H1 (cell line): Measurements from ENCODE around the gene AGRN. TPM values are rescaled to one million over a fixed set of nuclear protein-coding genes. Genes with fewer than 3 reads are reported as not detected.
"Not testable (repeated sequence)": the region's sequence is repeated elsewhere in the genome, so short reads cannot be mapped to it uniquely, and the experiment has no call there.

Experiments
- CTCF ChIA-PET: fragments of 300-600 bp; sonication (Branson Sonifier 250); formaldehyde crosslinking; loops from one replicate; lab custom pipeline; 2021; ENCODE audit not compliant: partially characterized antibody; lab: Charles Lee
- POLR2A ChIA-PET: fragments of 300-600 bp; sonication (Branson Sonifier 250); formaldehyde crosslinking; loops from one replicate; lab custom pipeline; 2021; ENCODE audit warnings: inconsistent platforms; ENCODE audit not compliant: partially characterized antibody; lab: Charles Lee
- DNase-seq, 2 experiments: peaks; one replicate each; pipeline versions ENCODE4 v3.0.0 to v3.0.0-alpha.2; 2010 to 2022; ENCODE audit warnings: low spot score in 2 of 2, low read depth in 1 of 2, mixed read lengths in 1 of 2
- FAIRE-seq: peaks from 2 replicates; lab custom pipeline; 2011; peaks lifted over from hg19 to GRCh38; lab: Jason Lieb, UNC
- H2AFZ ChIP-seq: 2 replicates; pipeline ENCODE4 v1.8.1; 2012; ENCODE audit warnings: low read length, inconsistent platforms
- H2AK5ac ChIP-seq: 2 replicates; pipeline ENCODE4 v1.6.1; 2013; ENCODE audit warnings: low read depth, low read length
- H2BK120ac ChIP-seq: replicated peaks from 2 replicates; pipeline ENCODE3; 2013; ENCODE audit warnings: low read depth, low read length, inconsistent platforms
- H2BK12ac ChIP-seq: 2 replicates; pipeline ENCODE4 v1.6.1; 2013; ENCODE audit warnings: low read depth, low read length
- H2BK15ac ChIP-seq: 2 replicates; pipeline ENCODE4 v1.6.1; 2013; ENCODE audit warnings: low read length
- H2BK20ac ChIP-seq: 2 replicates; pipeline ENCODE4 v1.6.1; 2013; ENCODE audit warnings: low read length
- H2BK5ac ChIP-seq: 2 replicates; pipeline ENCODE4 v1.6.1; 2013; ENCODE audit warnings: low read depth, low read length
- H3K14ac ChIP-seq: 2 replicates; pipeline ENCODE4 v1.6.1; 2013; ENCODE audit warnings: inconsistent platforms; ENCODE audit not compliant: insufficient read length
- H3K18ac ChIP-seq: 2 replicates; pipeline ENCODE4 v1.6.1; 2013; ENCODE audit warnings: low read length; ENCODE audit errors: extremely low read depth
- H3K23ac ChIP-seq: 2 replicates; pipeline ENCODE4 v1.6.1; 2013; ENCODE audit warnings: inconsistent platforms; ENCODE audit not compliant: insufficient read length
- H3K23me2 ChIP-seq: 2 replicates; pipeline ENCODE4 v1.6.1; 2013; ENCODE audit warnings: low read depth, low read length
- H3K27ac ChIP-seq: 2 replicates; pipeline ENCODE4 v1.6.1; 2011; ENCODE audit warnings: low read depth, low read length, inconsistent platforms
- H3K27me3 ChIP-seq, 4 experiments: replicated peaks in 1 of 4; 1 replicate in 1 of 4; 2 replicates in 3 of 4; pipeline versions ENCODE4 v1.6.1 to v1.8.1; 2011 to 2013; ENCODE audit warnings: low read length in 3 of 4, mild to moderate bottlenecking in 3 of 4, inconsistent platforms in 2 of 4, mixed read lengths in 2 of 4, moderate library complexity in 1 of 4; ENCODE audit not compliant: control insufficient read depth in 3 of 4, insufficient read depth in 3 of 4; ENCODE audit errors: extremely low read depth in 1 of 4
- H3K36me3 ChIP-seq, 4 experiments: 2 replicates each; pipeline versions ENCODE4 v1.6.1 to v1.8.1; 2011 to 2013; ENCODE audit warnings: mild to moderate bottlenecking in 4 of 4, low read length in 3 of 4, moderate library complexity in 2 of 4, control low read depth in 1 of 4, inconsistent platforms in 1 of 4; ENCODE audit not compliant: insufficient read depth in 4 of 4, control insufficient read depth in 2 of 4
- H3K4ac ChIP-seq: replicated peaks from 2 replicates; pipeline ENCODE3; 2013; ENCODE audit warnings: low read length, low read depth, mixed read lengths, inconsistent platforms; ENCODE audit not compliant: insufficient read length
- H3K4me1 ChIP-seq, 4 experiments: replicated peaks in 1 of 4; 1 replicate in 1 of 4; 2 replicates in 3 of 4; pipeline versions ENCODE4 v1.6.1 to v1.8.1; 2011 to 2013; ENCODE audit warnings: low read length in 3 of 4, inconsistent platforms in 2 of 4, mixed read lengths in 1 of 4; ENCODE audit not compliant: insufficient read depth in 4 of 4, control insufficient read depth in 3 of 4
- H3K4me2 ChIP-seq, 2 experiments: 2 replicates each; pipeline versions ENCODE4 v1.6.1 to v1.8.1; 2011 to 2013; ENCODE audit warnings: low read depth in 2 of 2, low read length in 2 of 2, control low read depth in 1 of 2, inconsistent platforms in 1 of 2, mild to moderate bottlenecking in 1 of 2; ENCODE audit not compliant: insufficient read depth in 1 of 2
- H3K4me3 ChIP-seq, 4 experiments: fragments of 200-600, 300-600 bp in 1 of 4; sonication (generic), shearing (Covaris generic), sonication (Bioruptor Twin) in 1 of 4; 2 replicates each; pipeline versions ENCODE4 v1.5.1 to v1.8.1; 2011 to 2016; ENCODE audit warnings: low read length in 4 of 4, low read depth in 3 of 4, control low read depth in 2 of 4, inconsistent platforms in 2 of 4, mild to moderate bottlenecking in 2 of 4, mixed read lengths in 1 of 4, moderate library complexity in 1 of 4; ENCODE audit not compliant: insufficient read depth in 2 of 4; ENCODE audit errors: extremely low read depth in 1 of 4
- H3K56ac ChIP-seq: replicated peaks from 2 replicates; pipeline ENCODE3; 2013; ENCODE audit warnings: low read depth, mild to moderate bottlenecking, mixed read lengths, low read length, inconsistent platforms; ENCODE audit not compliant: insufficient read length
- H3K79me1 ChIP-seq: 2 replicates; pipeline ENCODE4 v1.6.1; 2013; ENCODE audit warnings: low read depth, low read length, control low read depth
- H3K79me2 ChIP-seq, 2 experiments: 2 replicates each; pipeline versions ENCODE4 v1.6.1 to v1.8.1; 2012 to 2013; ENCODE audit warnings: low read length in 2 of 2, mild to moderate bottlenecking in 2 of 2, inconsistent platforms in 1 of 2; ENCODE audit not compliant: insufficient read depth in 2 of 2, control insufficient read depth in 1 of 2
- H3K9ac ChIP-seq, 4 experiments: replicated peaks in 1 of 4; 1 replicate in 1 of 4; 2 replicates in 3 of 4; pipeline versions ENCODE4 v1.6.1 to v1.8.1; 2011 to 2013; ENCODE audit warnings: low read depth in 3 of 4, low read length in 3 of 4, control low read depth in 2 of 4, mild to moderate bottlenecking in 2 of 4, moderate library complexity in 2 of 4, inconsistent platforms in 1 of 4; ENCODE audit errors: extremely low read depth in 1 of 4
- H3K9me3 ChIP-seq, 2 experiments: 2 replicates each; pipeline versions ENCODE4 v1.6.1 to v1.8.1; 2012 to 2013; ENCODE audit warnings: mild to moderate bottlenecking in 2 of 2, moderate library complexity in 2 of 2, control low read depth in 1 of 2, inconsistent platforms in 1 of 2, low read depth in 1 of 2, low read length in 1 of 2, mixed read lengths in 1 of 2; ENCODE audit not compliant: insufficient read depth in 2 of 2
- H4K20me1 ChIP-seq, 2 experiments: replicated peaks in 1 of 2; 2 replicates each; pipeline versions ENCODE3 to v1.8.1; 2011 to 2013; ENCODE audit warnings: inconsistent platforms in 2 of 2, low read length in 2 of 2, mild to moderate bottlenecking in 1 of 2; ENCODE audit not compliant: insufficient read depth in 2 of 2, control insufficient read depth in 1 of 2
- H4K5ac ChIP-seq: 2 replicates; pipeline ENCODE4 v1.6.1; 2013; ENCODE audit warnings: low read length, low read depth, mixed read lengths, inconsistent platforms; ENCODE audit not compliant: insufficient read length
- H4K8ac ChIP-seq: 2 replicates; pipeline ENCODE4 v1.8.0; 2013; ENCODE audit warnings: mild to moderate bottlenecking, moderate library complexity, low read length, inconsistent platforms; ENCODE audit not compliant: insufficient read depth; ENCODE audit errors: extremely low read depth
- H4K91ac ChIP-seq: replicated peaks from 2 replicates; pipeline ENCODE3; 2013; ENCODE audit warnings: low read length, mixed read lengths, inconsistent platforms; ENCODE audit not compliant: insufficient read length
- E2F6 ChIP-seq: IDR thresholded peaks from 2 replicates; pipeline ENCODE4 v1.6.1; 2012; ENCODE audit warnings: inconsistent platforms
- GABPA ChIP-seq: IDR thresholded peaks from 2 replicates; pipeline ENCODE4 v1.6.1; 2011; ENCODE audit warnings: mild to moderate bottlenecking, low read length, moderate library complexity, borderline replicate concordance; ENCODE audit not compliant: insufficient read depth
- RBBP5 ChIP-seq: IDR thresholded peaks from 2 replicates; pipeline ENCODE4 v1.7.1; 2012; ENCODE audit warnings: low read depth, mild to moderate bottlenecking, inconsistent platforms, low read length, moderate library complexity, borderline replicate concordance
- TAF1 ChIP-seq: IDR thresholded peaks from 2 replicates; pipeline ENCODE4 v1.6.1; 2011; ENCODE audit warnings: mild to moderate bottlenecking, low read depth, low read length
- YY1 ChIP-seq: IDR thresholded peaks from 2 replicates; pipeline ENCODE4 v1.6.1; 2011; ENCODE audit warnings: low read depth, mild to moderate bottlenecking, low read length
- WGBS, 2 experiments: shearing (Covaris generic) in 1 of 2; methylation state at CpG; one replicate each; pipeline versions ENCODE4 v1.1.6 to v1.1.7; 2013 to 2015; ENCODE audit warnings: low lambda C conversion rate in 2 of 2, mixed read lengths in 2 of 2, inconsistent platforms in 1 of 2, low coverage in 1 of 2, missing lambda C conversion rate in 1 of 2; ENCODE audit not compliant: insufficient replicate concordance in 2 of 2, insufficient coverage in 1 of 2, insufficient read length in 1 of 2; ENCODE audit errors: extremely low coverage in 1 of 2, missing lambda C conversion rate in 1 of 2; 5-methylcytosine and 5-hydroxymethylcytosine counted together
- polyA plus RNA-seq, 7 experiments: library from polyadenylated mRNA; depleted of rRNA in 3 of 7; stranded (reverse) in 5 of 7; unstranded in 2 of 7; fragments of >200 nt in 5 of 7; fragments of 200-250 nt in 2 of 7; gene quantifications; 1 replicate in 5 of 7; 2 replicates in 1 of 7; 4 replicates in 1 of 7; pipeline versions ENCODE4 v1.2.1 to v1.2.3, GENCODE V29; 2011 to 2013; ENCODE audit warnings: missing spikeins in 2 of 7, mixed read lengths in 2 of 7
- total RNA-seq: library from RNA; stranded (reverse); fragmentation: NEBNext Ultra II Directional; extraction: Animal tissue kit (Norgen Biotek cat#: 25700); gene quantifications from 2 replicates; pipeline ENCODE4 v1.2.1, GENCODE V29; 2021

Gene AGRN
- total and polyA plus RNA-seq, 2 of the 8 experiments (the other 6 are each of a cell fraction or from before 2014, with no cell fraction given): 52.3 to 155 TPM

- TF ChIP-seq TAF1: no peak
- peak; percentile 67 for TF ChIP-seq E2F6
- TF ChIP-seq RBBP5: 0 out of 2 replicates have a peak, but pooled peaks have one; percentile 69
- 0 out of 2 replicates have a peak, but pooled peaks have one; percentile 70 for TF ChIP-seq GABPA
- TF ChIP-seq YY1: peak; percentile 24; the same call in 1 of the 2 replicates
Observed at GRCh38 chr1:975896-976683, 43.8 kb upstream of the AGRN start (continued).

DNA sequence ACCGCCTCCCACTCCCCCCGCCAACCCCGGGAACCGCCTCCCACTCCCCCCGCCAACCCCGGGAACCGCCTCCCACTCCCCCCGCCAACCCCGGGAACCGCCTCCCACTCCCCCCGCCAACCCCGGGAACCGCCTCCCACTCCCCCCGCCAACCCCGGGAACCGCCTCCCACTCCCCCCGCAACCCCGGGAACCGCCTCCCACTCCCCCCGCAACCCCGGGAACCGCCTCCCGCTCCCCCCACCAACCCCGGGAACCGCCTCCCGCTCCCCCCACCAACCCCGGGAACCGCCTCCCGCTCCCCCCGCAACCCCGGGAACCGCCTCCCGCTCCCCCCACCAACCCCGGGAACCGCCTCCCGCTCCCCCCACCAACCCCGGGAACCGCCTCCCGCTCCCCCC, 43.1 kb upstream of the AGRN start:
- not testable (repeated sequence) for H2AK5ac ChIP-seq, H2BK15ac ChIP-seq, H2BK20ac ChIP-seq, H3K14ac ChIP-seq, H4K5ac ChIP-seq, H3K9ac ChIP-seq, H3K56ac ChIP-seq, H2BK5ac ChIP-seq, H4K8ac ChIP-seq, H3K23ac ChIP-seq, H3K4me1 ChIP-seq, H3K4me3 ChIP-seq, H3K79me2 ChIP-seq, H3K9me3 ChIP-seq, H2BK120ac ChIP-seq, H3K36me3 ChIP-seq, DNase-seq, H2BK12ac ChIP-seq, H3K27ac ChIP-seq, H3K4ac ChIP-seq, FAIRE-seq, H2AFZ ChIP-seq, H4K20me1 ChIP-seq, H3K23me2 ChIP-seq, H3K18ac ChIP-seq, H3K79me1 ChIP-seq, H3K27me3 ChIP-seq, H4K91ac ChIP-seq
- POLR2A ChIA-PET: interaction anchor here (0.6 to 1.1 kb wide), 3 partner anchors 9 to 172 kb away, joined by 3 to 6 read pairs (median 3); no protein-coding TSS in a partner anchor
- CTCF ChIA-PET: interaction anchor here (0.6 to 1.6 kb wide), 5 partner anchors 25 to 326 kb away, joined by 3 to 6 read pairs (median 3); no protein-coding TSS in a partner anchor
- WGBS, 2 experiments: no CpG with 5 or more reads among the region's 39 CpGs
- H3K4me2 ChIP-seq: 0 out of 4 replicates have a peak overlapping the region, but pooled peaks of 1 of the 2 experiments have one; percentile 11
